IPS-11a (cell line): ENCODE measurements around the gene DLGAP4.
"Not testable (repeated sequence)": the region's sequence is repeated elsewhere in the genome, so short reads cannot be mapped to it uniquely, and the experiment has no call there.

ENCODE experiments used
- H3K4me3 ChIP-seq: one replicate; pipeline ENCODE4 v1.5.1; 2013; ENCODE audit warnings: low read depth, low read length, control low read depth

Gene DLGAP4

GRCh38 chr20:36490191-36490590, 184.1 kb downstream of the DLGAP4 start:
- H3K4me3 ChIP-seq = no peak overlapping the region

- no peak overlapping the region for H3K4me3 ChIP-seq
These were observed 185.9 kb downstream of the DLGAP4 start for GRCh38 chr20:36491901-36492617.

GRCh38 chr20:36493051-36493800, 187.1 kb downstream of the DLGAP4 start:
- H3K4me3 ChIP-seq = no peak overlapping the region

GRCh38 chr20:36493801-36494114, 187.6 kb downstream of the DLGAP4 start:
- no peak overlapping the region for H3K4me3 ChIP-seq

- no peak overlapping the region for H3K4me3 ChIP-seq
These were observed 190.8 kb downstream of the DLGAP4 start for GRCh38 chr20:36496707-36497669.

GRCh38 chr20:36497856-36498255, 191.7 kb downstream of the DLGAP4 start:
- H3K4me3 ChIP-seq = no peak overlapping the region

GRCh38 chr20:36498386-36499179, 192.4 kb downstream of the DLGAP4 start:
- H3K4me3 ChIP-seq = no peak overlapping the region

- H3K4me3 ChIP-seq = no peak overlapping the region
These were observed 193.1 kb downstream of the DLGAP4 start for GRCh38 chr20:36499211-36499610.

- H3K4me3 ChIP-seq = no peak overlapping the region
These were observed 193.8 kb downstream of the DLGAP4 start for GRCh38 chr20:36499723-36500501.

- no peak overlapping the region for H3K4me3 ChIP-seq
These were observed 195.3 kb downstream of the DLGAP4 start for GRCh38 chr20:36501367-36502006.

- no peak overlapping the region for H3K4me3 ChIP-seq
These were observed 198.2 kb downstream of the DLGAP4 start for GRCh38 chr20:36504295-36504694.

- no peak overlapping the region for H3K4me3 ChIP-seq
These were observed 200.1 kb downstream of the DLGAP4 start for GRCh38 chr20:36506253-36506652.

- no peak overlapping the region for H3K4me3 ChIP-seq
These were observed 201.6 kb downstream of the DLGAP4 start for GRCh38 chr20:36507746-36508145.

GRCh38 chr20:36519012-36519719, 213.0 kb downstream of the DLGAP4 start:
- no peak overlapping the region for H3K4me3 ChIP-seq

GRCh38 chr20:36519944-36520343, 213.8 kb downstream of the DLGAP4 start:
- no peak overlapping the region for H3K4me3 ChIP-seq

GRCh38 chr20:36521526-36521925, 215.4 kb downstream of the DLGAP4 start:
- no peak overlapping the region for H3K4me3 ChIP-seq

- not testable (repeated sequence) for H3K4me3 ChIP-seq
These were observed 216.3 kb downstream of the DLGAP4 start for GRCh38 chr20:36522412-36522811.

GRCh38 chr20:36523341-36523740, 217.2 kb downstream of the DLGAP4 start:
- H3K4me3 ChIP-seq = no peak overlapping the region
